HG02884 (cell line): ENCODE results near the gene SORCS2.

Source experiments
- ATAC-seq: cut with Tn5 transposase; IDR thresholded peaks from one replicate; pipeline ENCODE4 v1.9.1; 2021; ENCODE audit warnings: mild to moderate bottlenecking, moderate library complexity; ENCODE audit not compliant: unreplicated experiment

SORCS2 gene

GRCh38 chr4:7774301-7775294, 582.3 kb downstream of the SORCS2 start:
- no peak for ATAC-seq

GRCh38 chr4:7775396-7775795, 583.1 kb downstream of the SORCS2 start:
- ATAC-seq, result no peak

GRCh38 chr4:7777017-7777710, 584.8 kb downstream of the SORCS2 start:
- no peak for ATAC-seq

GRCh38 chr4:7777871-7778509, 585.7 kb downstream of the SORCS2 start:
- ATAC-seq, result no peak

GRCh38 chr4:7778510-7779431, 586.4 kb downstream of the SORCS2 start:
- no peak for ATAC-seq

DNA sequence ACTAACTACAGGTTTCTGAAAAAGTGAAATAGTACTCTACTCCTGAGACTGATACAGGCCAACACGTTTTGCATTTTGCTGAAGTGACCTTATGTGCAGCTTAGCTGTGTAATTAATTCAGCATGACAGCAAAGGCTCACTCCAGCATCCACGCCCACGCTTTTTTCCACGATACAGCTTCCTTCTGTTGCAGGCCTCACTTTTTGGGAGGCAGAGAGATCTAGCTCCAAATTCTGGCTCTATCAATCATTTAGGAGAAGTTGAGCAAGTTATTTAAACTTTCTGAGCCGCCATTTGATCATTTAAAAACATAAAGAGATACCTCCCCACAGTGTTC, 587.1 kb downstream of the SORCS2 start:
- no peak for ATAC-seq

GRCh38 chr4:7780751-7781348, 588.5 kb downstream of the SORCS2 start:
- no peak for ATAC-seq

DNA sequence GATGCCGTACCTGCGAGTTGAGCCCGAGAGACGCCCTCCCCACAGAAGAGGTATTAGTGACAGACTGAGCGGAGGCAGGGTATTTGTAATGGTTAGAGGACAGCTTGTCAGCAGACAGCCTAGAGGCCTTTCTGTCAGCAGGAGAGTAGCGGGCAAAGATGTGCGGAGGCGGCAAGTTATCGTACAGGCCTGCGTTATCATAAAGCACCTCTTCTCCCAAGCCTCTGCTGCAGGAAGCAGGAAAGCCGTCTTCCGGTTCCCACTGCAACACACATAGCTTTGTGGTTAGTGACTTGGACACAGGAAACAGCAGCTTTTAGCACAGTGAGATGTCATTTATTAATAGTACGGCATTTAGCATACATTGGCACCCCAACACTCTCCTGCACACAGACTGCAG, 589.0 kb downstream of the SORCS2 start:
- no peak for ATAC-seq

- no peak for ATAC-seq
Measured at GRCh38 chr4:7781993-7782392, 589.7 kb downstream of the SORCS2 start.

GRCh38 chr4:7782783-7783182, 590.4 kb downstream of the SORCS2 start:
- ATAC-seq, result no peak

DNA sequence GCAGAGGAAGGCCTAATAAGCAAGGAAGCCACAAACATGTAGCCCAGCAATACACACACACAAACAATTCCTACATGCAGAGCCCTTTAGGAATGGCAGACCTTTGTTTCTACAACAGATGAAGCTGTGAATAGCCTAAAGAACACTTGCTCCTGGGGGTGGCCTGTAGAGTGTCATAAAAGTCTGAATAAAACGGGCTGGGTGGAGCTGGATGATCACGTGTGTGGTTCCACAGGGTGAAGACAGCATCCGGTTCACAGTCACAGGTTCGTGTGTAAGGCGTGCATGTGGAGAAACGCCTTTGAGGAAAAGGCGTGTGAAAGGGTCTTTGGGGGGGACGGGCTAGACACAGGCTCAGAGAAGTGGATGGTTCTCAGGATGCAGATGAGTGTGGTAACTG, 591.2 kb downstream of the SORCS2 start:
- no peak for ATAC-seq

DNA sequence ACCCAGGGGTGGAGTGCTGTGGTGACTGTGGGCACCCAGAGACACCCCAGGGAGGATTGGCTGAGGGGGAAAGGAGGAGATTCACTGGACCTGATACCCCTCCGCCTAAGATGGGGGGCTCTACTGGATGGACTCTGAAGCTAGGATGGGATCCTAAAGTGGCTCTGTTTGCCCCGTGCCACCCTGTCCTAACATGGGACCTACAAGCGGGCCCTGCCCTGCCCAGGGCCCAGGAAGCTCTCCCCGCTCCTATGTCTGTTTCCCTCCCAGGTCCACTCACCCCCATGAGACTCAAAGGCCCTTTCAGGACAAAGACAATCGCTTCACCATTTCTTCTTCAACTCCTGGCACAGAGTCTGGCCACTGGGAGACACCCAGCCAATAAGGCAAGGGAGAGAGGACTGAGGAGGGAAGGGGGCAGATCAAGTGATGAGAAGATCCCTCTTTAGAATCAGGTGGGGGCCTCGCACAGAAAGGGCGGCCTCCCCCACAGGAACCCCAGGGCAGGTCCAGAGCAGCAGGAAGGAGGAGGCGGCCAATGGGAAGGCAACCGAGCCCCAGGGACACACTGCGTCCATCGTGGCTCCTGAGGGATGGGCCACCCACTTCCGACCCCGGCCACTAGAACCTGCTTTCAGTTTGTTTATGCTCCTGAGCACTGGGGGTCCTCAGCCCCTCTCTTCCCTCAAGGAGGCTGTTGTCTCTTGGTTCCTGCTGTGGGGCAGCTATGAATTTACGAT, 592.0 kb downstream of the SORCS2 start:
- ATAC-seq, result no peak

GRCh38 chr4:7785017-7785416, 592.7 kb downstream of the SORCS2 start:
- no peak for ATAC-seq

DNA sequence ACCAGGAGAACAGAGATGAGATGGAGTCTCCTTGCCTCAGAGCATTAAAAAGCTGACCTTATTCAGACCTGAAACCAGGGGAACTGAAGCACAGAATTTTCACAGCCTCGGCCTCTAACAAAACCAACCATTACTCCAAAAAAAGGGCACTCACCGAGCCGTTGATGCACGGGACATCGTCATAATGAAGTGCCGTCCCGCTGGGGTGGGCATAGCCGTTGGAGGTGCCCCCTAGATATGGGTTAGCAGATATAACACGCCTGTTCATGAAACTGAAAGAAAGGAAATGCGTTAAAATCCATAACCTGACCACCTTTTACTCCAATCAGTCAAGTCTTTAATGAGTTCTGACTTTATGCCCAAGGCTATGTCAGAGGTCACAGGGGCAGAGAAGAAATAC, 593.7 kb downstream of the SORCS2 start:
- no peak for ATAC-seq

GRCh38 chr4:7786517-7786916, 594.2 kb downstream of the SORCS2 start:
- ATAC-seq, result no peak

DNA sequence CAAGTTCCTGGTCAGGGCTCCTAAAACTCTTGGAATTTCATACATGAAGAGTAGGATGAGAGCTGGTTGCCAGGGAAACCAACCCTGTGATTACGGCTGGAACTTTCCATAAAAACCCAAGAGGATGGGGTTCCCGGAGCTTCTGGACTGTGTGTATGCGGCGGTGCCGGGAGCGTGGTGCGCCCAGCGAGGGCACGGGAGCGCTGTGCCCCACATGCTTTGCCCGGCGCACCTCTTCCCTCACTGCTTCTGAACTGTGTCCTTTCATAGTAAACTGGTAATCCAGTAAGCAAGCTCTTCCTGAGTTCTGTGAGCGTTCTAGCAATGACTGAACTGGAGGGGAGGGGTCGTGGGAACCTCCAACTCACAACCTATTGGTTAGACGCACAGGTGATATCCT, 594.7 kb downstream of the SORCS2 start:
- ATAC-seq, result no peak

DNA sequence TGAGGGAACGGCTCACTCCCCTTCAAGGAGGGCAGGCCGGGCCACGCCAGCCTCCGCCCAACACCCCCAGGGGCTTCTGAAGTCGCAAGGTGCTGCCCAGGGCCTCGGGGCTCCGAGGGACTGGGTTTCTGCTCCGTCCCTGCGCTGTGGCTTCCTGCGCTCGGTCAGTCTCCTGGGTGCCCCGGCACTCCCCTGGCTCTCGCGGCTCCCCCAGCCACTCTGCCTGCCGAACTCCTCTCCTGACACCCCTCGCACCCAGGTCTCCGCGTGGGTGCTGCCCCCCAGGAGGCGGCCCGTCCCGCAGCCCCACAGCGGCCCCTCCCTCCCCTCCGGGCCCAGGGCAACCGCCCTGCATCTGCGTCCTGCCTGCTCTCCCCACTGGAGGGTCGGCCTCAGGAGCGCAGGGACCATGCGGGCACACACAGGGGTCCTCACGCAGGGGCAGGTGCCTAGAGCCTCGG, 595.4 kb downstream of the SORCS2 start:
- ATAC-seq, result no peak

DNA sequence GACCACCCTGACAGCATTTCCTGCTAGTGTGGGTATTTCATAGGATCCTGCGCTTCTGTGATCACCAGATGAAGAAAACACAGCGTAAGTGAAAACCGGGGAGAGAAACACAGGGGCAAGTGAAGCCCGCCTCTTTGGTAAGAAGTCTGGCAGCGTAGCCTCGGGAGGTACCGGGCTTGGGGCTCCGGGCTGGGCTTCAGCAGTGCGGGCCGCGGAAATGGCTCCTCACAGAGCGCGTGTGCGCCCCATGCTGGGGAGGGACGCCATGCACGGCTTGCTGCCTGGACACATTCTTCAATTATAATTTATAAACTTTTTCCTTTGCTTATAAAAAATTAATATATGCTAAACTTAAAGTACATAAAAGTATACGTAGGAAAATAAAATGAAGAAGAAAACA, 595.9 kb downstream of the SORCS2 start:
- no peak for ATAC-seq

DNA sequence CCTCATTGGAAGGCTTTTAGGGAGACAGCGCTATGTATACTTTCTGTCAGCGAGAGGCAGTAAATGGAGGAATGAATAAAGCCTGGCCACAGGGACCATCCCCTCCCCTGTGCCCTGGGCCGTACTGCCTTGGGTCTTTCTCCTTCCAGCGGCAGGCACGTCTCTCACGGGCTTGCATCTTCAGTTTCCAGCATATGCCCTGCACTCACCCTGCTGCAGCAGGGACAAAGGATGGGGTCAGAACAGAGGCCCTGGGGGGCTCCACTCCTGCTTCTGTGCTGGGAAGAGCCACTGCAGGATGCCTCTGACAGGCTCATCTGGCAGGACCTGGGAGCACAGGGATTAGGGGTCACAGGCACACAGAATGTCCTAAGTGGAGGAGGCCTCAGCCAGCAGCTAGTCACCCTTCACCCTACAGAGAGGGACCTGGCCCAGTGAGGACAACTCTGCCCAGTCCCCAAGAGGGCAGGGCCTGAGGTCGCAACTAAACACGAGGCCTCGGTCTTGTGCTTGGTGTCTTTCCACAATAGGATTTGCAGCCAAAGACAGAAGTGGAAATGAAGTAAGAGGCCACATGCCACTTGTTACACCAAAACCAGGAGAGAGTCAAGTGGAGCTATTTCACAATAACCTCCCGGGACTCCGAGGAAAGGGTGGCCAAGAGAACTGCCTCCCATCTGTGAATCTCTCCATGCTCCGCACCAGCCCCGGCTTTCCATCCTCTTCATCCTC, 596.5 kb downstream of the SORCS2 start:
- no peak for ATAC-seq
